Brain microvascular endothelial cell (primary cell): Measurements from ENCODE around the gene COG5.
A peak's percentile ranks its signal among the peaks of the same experiment; 100 is the strongest.

Experiments
- DNase-seq: peaks from one replicate; pipeline ENCODE4 v3.0.0-alpha.2; 2020
- H3K27ac ChIP-seq: fragments of 250-450 bp; sonication (Bioruptor Pico); 2 replicates; pipeline ENCODE4 v1.5.1; 2020; ENCODE audit warnings: mild to moderate bottlenecking, moderate library complexity
- H3K27me3 ChIP-seq: fragments of 250-450 bp; sonication (Bioruptor Pico); replicated peaks from 2 replicates; pipeline ENCODE4 v1.5.1; 2020; ENCODE audit warnings: mild to moderate bottlenecking
- H3K36me3 ChIP-seq: fragments of 250-450 bp; sonication (Bioruptor Pico); replicated peaks from 2 replicates; pipeline ENCODE4 v1.5.1; 2020; ENCODE audit warnings: mild to moderate bottlenecking
- H3K4me3 ChIP-seq: 2 replicates; pipeline ENCODE4 v1.5.1; 2011; ENCODE audit warnings: low read depth, mild to moderate bottlenecking, control low read depth, low read length, moderate library complexity
- CTCF ChIP-seq: IDR thresholded peaks from 2 replicates; pipeline ENCODE4 v1.5.1; 2011; ENCODE audit warnings: low read depth, mild to moderate bottlenecking, moderate library complexity, low read length, control low read depth, inconsistent platforms; ENCODE audit errors: missing control alignments
- in situ Hi-C: cut with HindIII; loops from 2 replicates; pipeline ENCODE4 v1.10.0; 2017; ENCODE audit warnings: low sequenced_read_pairs, low pct_ligation_motif_present

Gene COG5

DNA sequence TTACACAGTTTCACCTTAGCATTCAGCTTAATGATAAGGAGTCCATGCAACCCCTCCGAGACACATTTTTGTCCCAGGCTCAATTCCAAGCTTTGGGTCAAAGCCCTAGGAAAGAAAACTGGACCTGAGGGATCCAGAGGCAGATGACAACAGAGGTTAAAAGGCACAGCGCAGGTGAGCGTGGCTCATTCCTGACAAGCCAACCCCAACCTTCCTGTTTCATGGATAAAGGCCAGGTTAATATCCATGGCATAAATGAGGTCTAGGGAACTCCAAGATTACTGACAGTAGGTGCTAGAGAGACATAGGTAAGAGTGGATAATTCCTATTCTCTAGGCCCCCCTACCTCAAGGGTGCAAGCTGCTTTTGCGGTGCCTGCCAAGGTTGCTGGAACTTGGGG is 180.5 kb downstream of the COG5 start:
- Histone ChIP-seq H3K27ac (no peak overlapping the region), H3K4me3 (no peak overlapping the region), H3K36me3 (no peaks in the 10 kb centered on the region), H3K27me3 (no peaks in the 10 kb centered on the region)
- in situ Hi-C loops = no loop called here
- TF ChIP-seq CTCF = no peak
- DNase-seq = no peak

DNA sequence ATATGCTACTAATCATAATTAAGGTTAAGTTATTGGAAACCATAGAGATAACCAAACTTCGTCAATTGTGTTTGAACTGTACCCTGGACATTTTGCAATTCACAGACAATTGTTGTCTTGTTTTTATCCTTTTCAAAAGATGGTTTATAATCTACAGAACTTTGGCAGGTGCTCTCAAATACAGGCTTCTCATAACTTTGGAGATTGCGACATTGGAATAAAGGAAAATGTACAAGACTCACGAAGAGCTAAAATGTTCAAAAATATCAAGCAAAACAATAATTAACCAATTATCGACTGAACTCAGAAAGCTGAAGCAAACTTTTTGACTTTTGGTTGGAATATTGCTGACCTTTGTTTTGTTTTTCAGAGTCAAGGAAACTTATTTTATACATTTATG is 182.3 kb downstream of the COG5 start:
- H3K27me3 ChIP-seq = no peaks in the 10 kb centered on the region
- in situ Hi-C loops = no loop called here
- no peak for DNase-seq

DNA sequence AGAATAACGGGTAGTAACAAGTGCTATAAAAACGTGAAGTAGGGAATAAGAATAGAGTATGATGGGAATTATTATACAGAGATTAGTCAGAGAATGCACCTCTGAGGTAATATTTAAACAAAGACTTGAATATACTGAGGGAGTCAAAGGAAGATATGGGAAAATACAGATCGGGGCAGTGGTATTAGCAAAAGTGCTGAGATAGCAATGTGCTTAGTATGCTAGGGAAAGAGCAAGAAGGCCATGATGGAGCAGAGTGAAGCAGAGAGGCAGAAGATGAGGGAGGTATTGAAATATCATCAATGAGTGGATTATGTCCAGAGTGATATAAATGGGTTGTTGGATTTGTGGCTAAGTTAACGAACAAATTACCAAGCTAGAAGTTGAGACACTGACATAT is 190.4 kb downstream of the COG5 start:
- in situ Hi-C loops = no loop called here

More for the DNA sequence above, 182.3 kb downstream of the COG5 start:
- H3K36me3 ChIP-seq = no peaks in the 10 kb centered on the region
- TF ChIP-seq CTCF = no peak
- H3K4me3 ChIP-seq = no peak overlapping the region
- no peak overlapping the region for H3K27ac ChIP-seq

DNA sequence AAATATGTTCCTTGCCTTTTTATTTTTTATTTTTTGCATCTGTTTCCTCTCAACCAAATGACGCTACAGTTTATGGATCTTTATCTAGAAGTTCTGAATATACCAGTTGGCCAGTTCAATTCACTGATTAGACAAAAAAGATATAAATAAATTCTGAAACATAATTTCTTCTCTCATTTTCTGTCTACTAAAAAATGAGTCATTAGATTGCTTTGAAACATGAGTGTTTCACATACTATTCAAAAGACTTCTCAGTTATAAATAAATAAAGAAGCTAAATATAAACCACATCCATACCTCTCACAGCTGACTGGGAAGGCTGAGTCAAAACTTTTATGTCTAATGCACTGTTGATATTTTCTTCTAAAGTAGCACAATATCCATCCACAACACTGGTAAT is 191.4 kb downstream of the COG5 start:
- no peaks in the 10 kb centered on the region for H3K27me3 ChIP-seq
- DNase-seq = peak; percentile 42
- no peak overlapping the region for H3K4me3 ChIP-seq
- in situ Hi-C loops = no loop called here
- no peak for TF ChIP-seq CTCF
- H3K36me3 ChIP-seq = no peaks in the 10 kb centered on the region
- no peak overlapping the region for H3K27ac ChIP-seq

More for the DNA sequence above, 190.4 kb downstream of the COG5 start:
- TF ChIP-seq CTCF = no peak
- no peaks in the 10 kb centered on the region for H3K27me3 ChIP-seq
- no peak overlapping the region for H3K4me3 ChIP-seq
- no peak for DNase-seq
- no peak overlapping the region for H3K27ac ChIP-seq
- H3K36me3 ChIP-seq = no peaks in the 10 kb centered on the region

DNA sequence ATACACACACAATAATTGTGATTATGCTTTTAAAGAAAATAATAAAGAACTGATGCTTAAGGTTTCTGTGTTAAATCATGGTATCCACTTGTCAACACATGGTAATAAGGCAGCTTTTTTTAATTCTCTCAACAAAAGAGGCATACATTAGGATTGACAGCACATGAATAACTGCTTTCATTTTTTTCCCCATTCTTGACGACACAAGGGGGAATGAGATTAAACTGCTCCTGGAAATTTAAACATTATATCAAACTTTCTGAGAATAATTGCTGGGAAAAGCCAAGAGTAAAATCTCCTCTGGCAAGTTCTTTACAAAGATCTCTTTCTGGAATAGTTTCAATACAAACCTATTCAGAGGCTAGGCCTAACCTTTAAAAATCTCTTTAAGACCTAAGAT is 192.9 kb downstream of the COG5 start:
- in situ Hi-C loops = no loop called here
- no peak for DNase-seq
- H3K27me3 ChIP-seq = no peaks in the 10 kb centered on the region
- no peak overlapping the region for H3K4me3 ChIP-seq
- TF ChIP-seq CTCF = no peak
- H3K27ac ChIP-seq = no peak overlapping the region
- no peaks in the 10 kb centered on the region for H3K36me3 ChIP-seq

GRCh38 chr7:107364787-107365186 is 198.9 kb downstream of the COG5 start:
- TF ChIP-seq CTCF = no peak
- DNase-seq = no peak
- Histone ChIP-seq H3K4me3 (no peak overlapping the region), H3K36me3 (peaks cover 13% of the 10 kb centered on the region), H3K27ac (no peak overlapping the region), H3K27me3 (no peaks in the 10 kb centered on the region)
- in situ Hi-C loops = no loop called here
